H1 (cell line): ENCODE measurements around the gene XKR7. TPM values are rescaled to one million over a fixed set of nuclear protein-coding genes. Genes with fewer than 3 reads are reported as not detected.

ENCODE experiments used
- CTCF ChIA-PET: fragments of 300-600 bp; sonication (Branson Sonifier 250); formaldehyde crosslinking; loops from one replicate; lab custom pipeline; 2021; ENCODE audit not compliant: partially characterized antibody; lab: Charles Lee
- POLR2A ChIA-PET: fragments of 300-600 bp; sonication (Branson Sonifier 250); formaldehyde crosslinking; loops from one replicate; lab custom pipeline; 2021; ENCODE audit warnings: inconsistent platforms; ENCODE audit not compliant: partially characterized antibody; lab: Charles Lee
- DNase-seq, 2 experiments: peaks; one replicate each; pipeline versions ENCODE4 v3.0.0 to v3.0.0-alpha.2; 2010 to 2022; ENCODE audit warnings: low spot score in 2 of 2, low read depth in 1 of 2, mixed read lengths in 1 of 2
- FAIRE-seq: peaks from 2 replicates; lab custom pipeline; 2011; peaks lifted over from hg19 to GRCh38; lab: Jason Lieb, UNC
- H2AFZ ChIP-seq: 2 replicates; pipeline ENCODE4 v1.8.1; 2012; ENCODE audit warnings: low read length, inconsistent platforms
- H2AK5ac ChIP-seq: 2 replicates; pipeline ENCODE4 v1.6.1; 2013; ENCODE audit warnings: low read depth, low read length
- H2BK120ac ChIP-seq: replicated peaks from 2 replicates; pipeline ENCODE3; 2013; ENCODE audit warnings: low read depth, low read length, inconsistent platforms
- H2BK12ac ChIP-seq: 2 replicates; pipeline ENCODE4 v1.6.1; 2013; ENCODE audit warnings: low read depth, low read length
- H2BK15ac ChIP-seq: 2 replicates; pipeline ENCODE4 v1.6.1; 2013; ENCODE audit warnings: low read length
- H2BK20ac ChIP-seq: 2 replicates; pipeline ENCODE4 v1.6.1; 2013; ENCODE audit warnings: low read length
- H2BK5ac ChIP-seq: 2 replicates; pipeline ENCODE4 v1.6.1; 2013; ENCODE audit warnings: low read depth, low read length
- H3K14ac ChIP-seq: 2 replicates; pipeline ENCODE4 v1.6.1; 2013; ENCODE audit warnings: inconsistent platforms; ENCODE audit not compliant: insufficient read length
- H3K18ac ChIP-seq: 2 replicates; pipeline ENCODE4 v1.6.1; 2013; ENCODE audit warnings: low read length; ENCODE audit errors: extremely low read depth
- H3K23ac ChIP-seq: 2 replicates; pipeline ENCODE4 v1.6.1; 2013; ENCODE audit warnings: inconsistent platforms; ENCODE audit not compliant: insufficient read length
- H3K23me2 ChIP-seq: 2 replicates; pipeline ENCODE4 v1.6.1; 2013; ENCODE audit warnings: low read depth, low read length
- H3K27ac ChIP-seq: 2 replicates; pipeline ENCODE4 v1.6.1; 2011; ENCODE audit warnings: low read depth, low read length, inconsistent platforms
- H3K27me3 ChIP-seq, 4 experiments: replicated peaks in 1 of 4; 1 replicate in 1 of 4; 2 replicates in 3 of 4; pipeline versions ENCODE4 v1.6.1 to v1.8.1; 2011 to 2013; ENCODE audit warnings: low read length in 3 of 4, mild to moderate bottlenecking in 3 of 4, inconsistent platforms in 2 of 4, mixed read lengths in 2 of 4, moderate library complexity in 1 of 4; ENCODE audit not compliant: control insufficient read depth in 3 of 4, insufficient read depth in 3 of 4; ENCODE audit errors: extremely low read depth in 1 of 4
- H3K36me3 ChIP-seq, 4 experiments: 2 replicates each; pipeline versions ENCODE4 v1.6.1 to v1.8.1; 2011 to 2013; ENCODE audit warnings: mild to moderate bottlenecking in 4 of 4, low read length in 3 of 4, moderate library complexity in 2 of 4, control low read depth in 1 of 4, inconsistent platforms in 1 of 4; ENCODE audit not compliant: insufficient read depth in 4 of 4, control insufficient read depth in 2 of 4
- H3K4ac ChIP-seq: replicated peaks from 2 replicates; pipeline ENCODE3; 2013; ENCODE audit warnings: low read length, low read depth, mixed read lengths, inconsistent platforms; ENCODE audit not compliant: insufficient read length
- H3K4me1 ChIP-seq, 4 experiments: replicated peaks in 1 of 4; 1 replicate in 1 of 4; 2 replicates in 3 of 4; pipeline versions ENCODE4 v1.6.1 to v1.8.1; 2011 to 2013; ENCODE audit warnings: low read length in 3 of 4, inconsistent platforms in 2 of 4, mixed read lengths in 1 of 4; ENCODE audit not compliant: insufficient read depth in 4 of 4, control insufficient read depth in 3 of 4
- H3K4me2 ChIP-seq, 2 experiments: 2 replicates each; pipeline versions ENCODE4 v1.6.1 to v1.8.1; 2011 to 2013; ENCODE audit warnings: low read depth in 2 of 2, low read length in 2 of 2, control low read depth in 1 of 2, inconsistent platforms in 1 of 2, mild to moderate bottlenecking in 1 of 2; ENCODE audit not compliant: insufficient read depth in 1 of 2
- H3K4me3 ChIP-seq, 4 experiments: fragments of 200-600, 300-600 bp in 1 of 4; sonication (generic), shearing (Covaris generic), sonication (Bioruptor Twin) in 1 of 4; 2 replicates each; pipeline versions ENCODE4 v1.5.1 to v1.8.1; 2011 to 2016; ENCODE audit warnings: low read length in 4 of 4, low read depth in 3 of 4, control low read depth in 2 of 4, inconsistent platforms in 2 of 4, mild to moderate bottlenecking in 2 of 4, mixed read lengths in 1 of 4, moderate library complexity in 1 of 4; ENCODE audit not compliant: insufficient read depth in 2 of 4; ENCODE audit errors: extremely low read depth in 1 of 4
- H3K56ac ChIP-seq: replicated peaks from 2 replicates; pipeline ENCODE3; 2013; ENCODE audit warnings: low read depth, mild to moderate bottlenecking, mixed read lengths, low read length, inconsistent platforms; ENCODE audit not compliant: insufficient read length
- H3K79me1 ChIP-seq: 2 replicates; pipeline ENCODE4 v1.6.1; 2013; ENCODE audit warnings: low read depth, low read length, control low read depth
- H3K79me2 ChIP-seq, 2 experiments: 2 replicates each; pipeline versions ENCODE4 v1.6.1 to v1.8.1; 2012 to 2013; ENCODE audit warnings: low read length in 2 of 2, mild to moderate bottlenecking in 2 of 2, inconsistent platforms in 1 of 2; ENCODE audit not compliant: insufficient read depth in 2 of 2, control insufficient read depth in 1 of 2
- H3K9ac ChIP-seq, 4 experiments: replicated peaks in 1 of 4; 1 replicate in 1 of 4; 2 replicates in 3 of 4; pipeline versions ENCODE4 v1.6.1 to v1.8.1; 2011 to 2013; ENCODE audit warnings: low read depth in 3 of 4, low read length in 3 of 4, control low read depth in 2 of 4, mild to moderate bottlenecking in 2 of 4, moderate library complexity in 2 of 4, inconsistent platforms in 1 of 4; ENCODE audit errors: extremely low read depth in 1 of 4
- H3K9me3 ChIP-seq, 2 experiments: 2 replicates each; pipeline versions ENCODE4 v1.6.1 to v1.8.1; 2012 to 2013; ENCODE audit warnings: mild to moderate bottlenecking in 2 of 2, moderate library complexity in 2 of 2, control low read depth in 1 of 2, inconsistent platforms in 1 of 2, low read depth in 1 of 2, low read length in 1 of 2, mixed read lengths in 1 of 2; ENCODE audit not compliant: insufficient read depth in 2 of 2
- H4K20me1 ChIP-seq, 2 experiments: replicated peaks in 1 of 2; 2 replicates each; pipeline versions ENCODE3 to v1.8.1; 2011 to 2013; ENCODE audit warnings: inconsistent platforms in 2 of 2, low read length in 2 of 2, mild to moderate bottlenecking in 1 of 2; ENCODE audit not compliant: insufficient read depth in 2 of 2, control insufficient read depth in 1 of 2
- H4K5ac ChIP-seq: 2 replicates; pipeline ENCODE4 v1.6.1; 2013; ENCODE audit warnings: low read length, low read depth, mixed read lengths, inconsistent platforms; ENCODE audit not compliant: insufficient read length
- H4K8ac ChIP-seq: 2 replicates; pipeline ENCODE4 v1.8.0; 2013; ENCODE audit warnings: mild to moderate bottlenecking, moderate library complexity, low read length, inconsistent platforms; ENCODE audit not compliant: insufficient read depth; ENCODE audit errors: extremely low read depth
- H4K91ac ChIP-seq: replicated peaks from 2 replicates; pipeline ENCODE3; 2013; ENCODE audit warnings: low read length, mixed read lengths, inconsistent platforms; ENCODE audit not compliant: insufficient read length
- BACH1 ChIP-seq: IDR thresholded peaks from 2 replicates; pipeline ENCODE4 v1.6.1; 2012; ENCODE audit warnings: low read length, improper control_type of control experiment
- CHD2 ChIP-seq: IDR thresholded peaks from 2 replicates; pipeline ENCODE4 v1.6.1; 2012; ENCODE audit warnings: low read length, improper control_type of control experiment
- EP300 ChIP-seq, 2 experiments: IDR thresholded peaks; 1 replicate in 1 of 2; 2 replicates in 1 of 2; pipeline ENCODE4 v1.6.1; 2011 to 2012; ENCODE audit warnings: low read depth in 2 of 2, low read length in 2 of 2, mild to moderate bottlenecking in 2 of 2, borderline replicate concordance in 1 of 2, inconsistent platforms in 1 of 2, moderate library complexity in 1 of 2
- KDM1A ChIP-seq: fragments of 200-600, 300-600 bp; sonication (generic); IDR thresholded peaks from 2 replicates; pipeline ENCODE4 v1.7.1; 2016; ENCODE audit warnings: mild to moderate bottlenecking, low read length, borderline replicate concordance
- MAX ChIP-seq: IDR thresholded peaks from 2 replicates; pipeline ENCODE4 v1.6.1; 2012; ENCODE audit warnings: inconsistent platforms
- NRF1 ChIP-seq: IDR thresholded peaks from 2 replicates; pipeline ENCODE4 v1.6.1; 2011; ENCODE audit warnings: mild to moderate bottlenecking, low read depth, low read length, improper control_type of control experiment
- POLR2A ChIP-seq, 2 experiments: IDR thresholded peaks; 1 replicate in 1 of 2; 2 replicates in 1 of 2; pipeline ENCODE4 v1.6.1; 2011; ENCODE audit warnings: low read depth in 2 of 2, low read length in 2 of 2, mild to moderate bottlenecking in 2 of 2; ENCODE audit errors: control extremely low read depth in 1 of 2
- POU5F1 ChIP-seq: IDR thresholded peaks from 2 replicates; pipeline ENCODE4 v1.6.1; 2011; ENCODE audit warnings: low read depth, mild to moderate bottlenecking, low read length, moderate library complexity
- SAP30 ChIP-seq: fragments of 300-600 bp; sonication (generic); IDR thresholded peaks from 2 replicates; pipeline ENCODE4 v1.7.1; 2012; ENCODE audit warnings: low read length, moderate library complexity, mild to moderate bottlenecking, inconsistent platforms; ENCODE audit not compliant: insufficient read depth, insufficient replicate concordance
- SP2 ChIP-seq: IDR thresholded peaks from 2 replicates; pipeline ENCODE4 v1.6.1; 2012; ENCODE audit warnings: mild to moderate bottlenecking, low read length, inconsistent platforms
- SUZ12 ChIP-seq: fragments of 200-600 bp; sonication (generic); IDR thresholded peaks from 2 replicates; pipeline ENCODE4 v1.6.1; 2012; ENCODE audit warnings: mild to moderate bottlenecking, inconsistent platforms, low read length, moderate library complexity, mixed read lengths
- TEAD4 ChIP-seq: IDR thresholded peaks from 2 replicates; pipeline ENCODE4 v1.6.1; 2012; ENCODE audit warnings: low read depth, low read length, inconsistent platforms, mixed read lengths
- WGBS, 2 experiments: shearing (Covaris generic) in 1 of 2; methylation state at CpG; one replicate each; pipeline versions ENCODE4 v1.1.6 to v1.1.7; 2013 to 2015; ENCODE audit warnings: low lambda C conversion rate in 2 of 2, mixed read lengths in 2 of 2, inconsistent platforms in 1 of 2, low coverage in 1 of 2, missing lambda C conversion rate in 1 of 2; ENCODE audit not compliant: insufficient replicate concordance in 2 of 2, insufficient coverage in 1 of 2, insufficient read length in 1 of 2; ENCODE audit errors: extremely low coverage in 1 of 2, missing lambda C conversion rate in 1 of 2; 5-methylcytosine and 5-hydroxymethylcytosine counted together
- polyA plus RNA-seq, 7 experiments: library from polyadenylated mRNA; depleted of rRNA in 3 of 7; stranded (reverse) in 5 of 7; unstranded in 2 of 7; fragments of >200 nt in 5 of 7; fragments of 200-250 nt in 2 of 7; gene quantifications; 1 replicate in 5 of 7; 2 replicates in 1 of 7; 4 replicates in 1 of 7; pipeline versions ENCODE4 v1.2.1 to v1.2.3, GENCODE V29; 2011 to 2013; ENCODE audit warnings: missing spikeins in 2 of 7, mixed read lengths in 2 of 7
- total RNA-seq: library from RNA; stranded (reverse); fragmentation: NEBNext Ultra II Directional; extraction: Animal tissue kit (Norgen Biotek cat#: 25700); gene quantifications from 2 replicates; pipeline ENCODE4 v1.2.1, GENCODE V29; 2021

The XKR7 gene
- total and polyA plus RNA-seq, 2 of the 8 experiments (the other 6 are each of a cell fraction or from before 2014, with no cell fraction given) = 1.8 to 2.4 TPM

- peak overlapping the region; percentile 4 for H2BK120ac ChIP-seq
- POLR2A ChIA-PET = interaction anchor here (0.6 to 2.3 kb wide), 9 partner anchors 10 to 195 kb away, joined by 3 to 8 read pairs (median 4); partner anchors contain the start of genes PDRG1 and TM9SF4
- FAIRE-seq (peak; percentile 58), DNase-seq (peak; percentile 85)
- H2BK5ac ChIP-seq = peak overlapping the region; percentile 99
- no peak overlapping the region for H4K5ac ChIP-seq
- H2AK5ac ChIP-seq = no peak overlapping the region
- H3K27me3 ChIP-seq = peaks cover 0 to 8% (median under 1%) of the 10 kb centered on the region in 4 experiments; a peak in 4 of 7 replicates
- H3K4me3 ChIP-seq = peak overlapping the region; percentile 67 to 89 (median 76); a peak in 7 of 8 replicates
- H2BK12ac ChIP-seq = peak overlapping the region; percentile 92; the same call in 1 of the 2 replicates
- peaks cover 8% of the 10 kb centered on the region for H3K23me2 ChIP-seq
- peak overlapping the region; percentile 82 to 100 for H3K4me2 ChIP-seq
- peak overlapping the region; percentile 13 for H4K91ac ChIP-seq
- H3K4me1 ChIP-seq = peaks cover 0 to 10% (median 6%) of the 10 kb centered on the region in 4 experiments; a peak in 5 of 7 replicates
- no peaks in the 10 kb centered on the region for H3K79me2 ChIP-seq
- peak overlapping the region; percentile 81 for H3K18ac ChIP-seq
- H3K14ac ChIP-seq = no peak overlapping the region
- WGBS, 2 experiments = 6% methylated on average over 20 of the region's 35 CpGs; no CpG with 5 or more reads in 1 of the 2 experiments
- peak overlapping the region; percentile 82 for H2AFZ ChIP-seq
- no peaks in the 10 kb centered on the region for H3K79me1 ChIP-seq
- no peaks in the 10 kb centered on the region for H4K20me1 ChIP-seq
- no peak overlapping the region for H3K23ac ChIP-seq
- H3K56ac ChIP-seq = no peak overlapping the region
- peak overlapping the region; percentile 90 for H2BK15ac ChIP-seq
- H3K27ac ChIP-seq = no peak overlapping the region
- H3K36me3 ChIP-seq = no peaks in the 10 kb centered on the region
- H3K9ac ChIP-seq = peak overlapping the region in 3 of 4 experiments; percentile 6 to 46 (median 14); a peak in 2 of 7 replicates
- no peaks in the 10 kb centered on the region; a peak in 1 of 4 replicates for H3K9me3 ChIP-seq
- H4K8ac ChIP-seq = no peak overlapping the region
- peak overlapping the region; percentile 41 for H3K4ac ChIP-seq
- CTCF ChIA-PET = interaction anchor here (0.7 to 2.8 kb wide), 38 partner anchors 8 to 201 kb away, joined by 3 to 29 read pairs (median 4); partner anchors contain the start of genes FOXS1 and PDRG1
- no peak overlapping the region for H2BK20ac ChIP-seq
- TF ChIP-seq NRF1 = no peak
- 0 out of 3 replicates have a peak, but pooled peaks of 1 of the 2 experiments have one; percentile 57 for TF ChIP-seq EP300 (IDR thresholded peaks at IDR 0.05; ENCODE audit: borderline replicate concordance in 1 of 2, low read depth in 2 of 2, low read length in 2 of 2)
- no peak for TF ChIP-seq BACH1
- no peak for TF ChIP-seq SP2
- TF ChIP-seq POU5F1 = no peak
- TF ChIP-seq MAX = peak; percentile 92
- TF ChIP-seq CHD2 = peak; percentile 74; the same call in 1 of the 2 replicates
- no peak; a peak in 1 of 3 replicates for TF ChIP-seq POLR2A (IDR thresholded peaks at IDR 0.05; ENCODE audit: control extremely low read depth in 1 of 2, low read depth in 2 of 2, low read length in 2 of 2)
- TF ChIP-seq SAP30 = peak; percentile 20
- TF ChIP-seq KDM1A = no peak
- TF ChIP-seq TEAD4 = 0 out of 2 replicates have a peak, but pooled peaks have one; percentile 3
- TF ChIP-seq SUZ12 = no peak
Observed at GRCh38 chr20:32017711-32018251, 49.8 kb downstream of the XKR7 start.
